Suppressor macrophage treated with lipopolysaccharide for 1 hour (primary cell): ENCODE measurements around the gene ETV6.

Experiments used
- DNase-seq, 3 donors: peaks; one replicate each; pipeline ENCODE4 v3.0.0-alpha.2; 2020 to 2022

Gene ETV6

DNA sequence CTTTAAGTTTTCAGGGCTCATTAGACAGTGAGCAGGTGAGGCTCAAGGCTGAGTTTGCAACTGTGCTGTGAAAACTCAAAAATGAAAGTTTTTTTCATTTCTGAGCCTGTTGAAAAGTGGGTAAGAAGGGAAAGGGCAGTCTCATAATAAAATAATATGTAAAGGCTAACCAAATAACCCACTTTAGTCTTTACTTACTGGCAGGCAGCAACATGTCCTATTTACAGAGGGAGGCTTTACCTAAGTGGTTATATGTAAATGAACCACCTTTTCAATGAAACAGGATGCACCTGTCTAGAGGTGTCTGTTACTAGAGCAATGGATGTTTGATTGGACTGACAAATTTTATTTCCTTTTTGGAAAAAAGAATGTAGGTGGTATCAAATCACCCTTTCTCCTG is 158.0 kb downstream of the ETV6 start:
- DNase-seq, result no peak

DNA sequence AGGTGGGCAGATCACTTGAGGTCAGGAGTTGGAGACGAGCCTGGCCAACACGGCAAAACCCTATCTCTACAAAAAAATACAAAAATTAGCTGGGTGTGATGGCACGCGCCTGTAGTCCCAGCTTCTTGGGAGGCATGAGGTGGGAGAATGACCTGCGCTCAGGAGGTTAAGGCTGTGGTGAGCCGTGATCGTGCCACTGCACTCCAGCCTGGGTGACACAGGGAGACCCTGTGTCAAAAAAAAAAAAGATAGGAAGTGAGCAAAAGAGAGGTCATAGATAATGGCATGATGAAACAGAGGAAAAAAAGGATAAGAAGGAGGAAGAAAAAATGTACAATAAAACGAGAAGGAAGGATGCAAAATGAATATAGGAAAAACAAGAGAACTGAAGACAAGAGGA is 159.5 kb downstream of the ETV6 start:
- no peak for DNase-seq

DNA sequence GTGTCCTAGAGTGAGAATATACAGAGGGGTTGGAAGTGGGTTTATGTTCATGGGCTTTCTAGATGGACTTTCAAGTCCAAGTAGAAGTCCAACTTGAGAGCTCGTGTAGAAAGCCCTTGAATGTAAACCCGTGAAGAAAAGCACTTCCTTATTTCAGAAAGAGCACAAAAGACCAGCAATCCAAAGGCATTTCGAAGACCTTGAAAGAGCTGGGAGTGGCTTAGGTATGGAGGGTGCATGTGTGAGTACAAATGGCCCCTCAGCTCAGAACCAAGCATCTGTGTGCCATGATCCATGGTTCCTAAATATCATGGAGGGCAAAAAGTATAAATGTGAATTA is 160.7 kb downstream of the ETV6 start:
- peak; percentile 46 to 68 (median 62) for DNase-seq

DNA sequence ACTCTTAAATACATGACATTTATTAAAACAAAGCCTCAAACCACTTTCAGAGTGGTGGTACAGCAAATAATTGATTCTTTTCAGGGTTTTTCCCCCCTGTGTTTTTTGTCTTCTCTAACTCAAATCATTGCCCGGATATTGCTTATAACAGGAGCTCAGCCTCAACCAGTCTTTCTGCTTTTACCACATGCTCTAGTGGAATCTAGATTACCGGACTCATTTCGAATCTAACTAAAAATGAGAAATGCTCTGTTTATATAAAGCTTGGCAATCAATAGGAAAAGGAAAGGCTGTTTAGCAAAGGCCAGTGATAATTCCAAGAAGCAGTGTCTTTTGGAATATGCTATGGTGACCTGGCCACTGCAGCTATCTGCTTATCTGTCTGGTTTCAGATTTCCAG is 161.5 kb downstream of the ETV6 start:
- DNase-seq, result no peak

DNA sequence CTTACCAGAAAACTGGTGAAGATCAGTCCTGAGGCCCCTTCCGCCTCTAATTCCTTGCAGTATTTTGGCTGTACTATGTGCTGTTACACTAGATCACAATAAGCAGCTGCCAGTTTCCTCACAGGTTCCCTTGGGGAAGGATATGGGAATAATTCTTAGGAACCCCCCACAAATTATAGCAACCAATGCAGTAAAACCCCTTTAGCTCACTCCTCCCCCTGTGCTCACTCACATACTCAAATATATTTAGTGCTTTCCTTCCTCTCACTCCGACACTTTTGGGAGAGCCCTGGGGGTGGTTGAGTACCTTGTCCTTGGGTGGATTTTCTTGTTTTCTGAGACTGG is 162.7 kb downstream of the ETV6 start:
- DNase-seq, result no peak

DNA sequence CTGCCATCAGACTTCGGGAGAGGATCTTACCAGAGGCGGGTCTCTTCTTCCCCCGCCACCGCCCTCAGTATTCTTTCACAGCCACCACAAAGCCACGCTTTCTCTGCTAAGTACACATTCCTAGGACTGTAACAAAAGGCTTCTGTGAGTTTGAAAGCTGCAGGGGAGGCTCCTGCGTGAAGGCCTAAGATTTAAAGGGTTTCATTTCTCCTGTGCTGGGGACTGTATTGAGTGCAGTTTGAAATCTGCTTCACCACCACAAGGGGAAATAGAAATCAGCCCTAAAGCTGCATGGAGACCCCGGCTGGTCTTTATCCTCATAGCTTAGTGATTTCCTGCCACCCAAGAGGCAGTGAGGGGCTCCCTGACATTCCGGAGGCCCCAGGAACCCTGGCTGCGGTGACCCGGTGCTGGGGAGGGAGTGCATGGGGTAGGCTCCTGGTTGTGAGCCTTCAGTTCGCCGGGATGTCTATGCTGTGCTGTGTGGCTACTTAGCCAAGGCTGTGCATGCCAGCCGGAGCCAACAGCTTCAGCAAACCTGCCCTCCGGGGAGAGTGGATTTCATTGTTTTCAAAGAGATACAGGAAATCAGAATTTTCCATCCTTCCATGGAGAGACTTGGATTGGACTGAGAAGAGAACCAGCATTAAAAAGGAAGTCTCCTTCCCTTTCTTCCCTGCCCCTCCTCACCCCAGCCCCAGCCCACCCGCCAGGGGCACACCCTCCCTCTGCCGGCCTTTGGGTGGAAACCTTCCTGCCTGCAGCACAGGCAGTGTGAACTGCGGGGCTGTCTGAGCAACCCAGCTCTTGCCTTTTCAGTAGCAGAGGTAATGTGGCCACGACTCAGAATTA is 163.3 kb downstream of the ETV6 start:
- peak; percentile 38 to 41 (median 40) for DNase-seq

DNA sequence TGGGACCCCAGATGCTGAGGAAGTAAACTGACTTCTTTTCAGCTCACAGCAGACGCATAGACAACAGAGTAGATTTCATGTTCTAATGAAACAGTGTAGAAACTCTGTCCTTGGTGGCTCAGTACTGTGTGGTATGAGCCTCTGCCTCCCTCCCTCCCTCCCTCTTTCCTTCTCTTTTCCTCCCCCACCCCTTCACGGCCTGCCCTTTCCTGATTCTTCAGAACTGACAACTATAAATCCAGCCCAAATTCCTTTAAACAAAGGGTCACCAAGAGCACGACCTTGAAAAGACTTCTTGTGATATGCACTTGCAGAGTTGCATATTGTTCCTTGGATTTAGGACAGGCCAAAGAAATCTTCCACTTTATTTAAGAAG is 164.0 kb downstream of the ETV6 start:
- DNase-seq, result no peak

DNA sequence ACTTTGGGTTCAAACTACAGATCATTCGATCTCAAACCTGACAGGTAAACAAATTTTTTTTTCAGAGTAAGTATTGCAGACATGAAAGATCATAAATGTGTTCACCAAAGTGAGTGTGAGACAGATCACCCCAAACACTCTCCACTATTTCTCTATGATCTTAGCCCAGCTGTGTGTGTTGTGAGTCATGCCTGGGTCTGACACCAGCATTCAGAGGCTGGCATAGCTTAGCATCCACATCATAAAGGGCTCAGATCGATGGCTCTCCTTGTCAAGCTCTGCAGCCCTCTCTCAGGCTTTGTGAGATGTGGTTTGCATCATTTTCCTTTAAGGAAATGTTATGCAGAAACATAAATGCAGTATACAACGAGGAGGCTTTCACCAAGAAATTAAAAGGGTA is 164.9 kb downstream of the ETV6 start:
- peak; percentile 46 to 71 (median 63) for DNase-seq

DNA sequence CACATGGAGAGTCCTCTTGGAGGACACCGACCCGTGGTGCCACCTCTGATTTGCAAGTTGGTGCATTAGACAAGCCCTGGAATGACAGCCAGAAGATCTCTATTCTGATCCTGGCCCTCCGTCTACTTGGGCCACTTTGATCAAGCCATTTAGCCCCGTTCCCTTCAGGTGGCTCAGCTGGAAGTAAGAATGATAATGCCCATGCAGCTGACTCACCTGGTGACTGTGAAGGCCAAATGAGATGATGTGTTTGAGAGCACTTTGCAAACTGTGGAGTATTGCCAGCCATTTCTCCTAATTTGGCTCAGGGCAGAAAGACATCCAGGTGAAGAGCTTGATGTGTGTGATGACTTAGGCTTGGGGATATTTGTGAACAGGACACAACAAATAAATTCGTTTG is 165.9 kb downstream of the ETV6 start:
- DNase-seq, result no peak

DNA sequence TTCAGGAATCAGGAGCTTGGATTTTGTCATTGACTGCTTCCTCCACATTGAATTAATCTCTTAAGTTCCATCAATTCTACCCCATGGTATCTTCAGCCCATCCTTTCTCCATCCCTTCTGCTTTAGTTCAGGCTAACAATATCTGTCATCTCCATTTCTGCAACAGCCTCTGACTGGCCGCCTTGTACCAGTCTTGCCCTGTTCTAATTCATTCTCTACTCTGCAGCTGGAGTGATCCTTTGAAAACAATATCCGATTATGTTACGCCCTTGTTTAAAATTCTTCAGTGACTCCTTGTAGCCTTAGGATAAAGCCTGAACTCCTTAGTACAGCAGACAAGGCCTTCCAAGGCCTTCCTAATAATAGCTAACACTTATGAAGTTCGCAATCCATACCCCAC is 170.2 kb downstream of the ETV6 start:
- DNase-seq, result no peak

DNA sequence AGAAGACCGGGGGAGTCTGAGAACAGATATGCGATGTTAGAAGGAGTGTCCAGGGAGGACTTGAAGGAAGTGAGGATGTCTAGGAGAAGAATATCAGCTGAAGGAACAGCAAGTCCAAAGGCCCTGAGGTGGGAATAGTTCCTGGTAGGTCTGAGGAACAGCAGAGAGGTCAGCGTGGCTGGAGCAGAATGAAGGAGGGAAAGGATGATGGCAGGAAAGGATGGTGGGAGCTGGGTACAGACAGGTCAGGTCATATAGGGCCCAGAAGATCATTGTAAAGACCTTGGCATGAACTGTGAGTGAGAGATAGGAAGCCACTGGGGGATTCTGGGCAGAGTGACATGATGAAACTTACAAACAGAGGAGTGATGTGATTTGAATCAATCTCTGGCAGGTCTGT is 171.0 kb downstream of the ETV6 start:
- no peak for DNase-seq

DNA sequence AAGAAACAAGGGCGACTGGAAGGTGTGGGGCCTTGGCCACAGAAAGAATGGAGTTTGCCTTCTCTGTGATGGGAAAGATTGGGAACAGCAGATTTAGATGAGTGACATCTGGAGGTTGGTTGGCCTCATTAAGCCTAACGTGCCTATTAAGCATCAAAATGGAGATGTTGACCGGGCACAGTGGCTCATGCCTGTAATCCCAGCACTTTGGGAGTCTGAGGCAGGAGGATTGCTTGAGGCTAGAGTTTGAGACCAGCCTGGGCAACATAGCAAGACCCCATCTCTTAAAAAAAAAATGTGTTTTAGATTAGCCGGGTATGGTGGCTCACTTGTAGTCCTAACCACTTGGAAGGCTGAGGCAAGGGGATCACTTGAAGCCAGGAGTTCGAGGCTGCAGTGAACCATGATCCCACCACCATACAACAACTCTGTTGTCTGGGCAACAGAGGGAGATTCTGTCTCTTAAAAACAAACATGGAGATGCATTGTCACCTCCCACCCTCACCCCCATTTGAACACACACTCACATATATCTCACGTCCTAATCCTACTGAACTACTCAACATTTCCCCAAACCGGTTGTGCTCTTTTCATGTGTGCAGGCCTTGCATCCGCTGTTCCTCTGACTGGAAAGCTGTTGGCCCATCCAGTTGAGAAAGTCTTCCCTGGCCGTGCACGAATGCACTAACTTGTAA is 172.1 kb downstream of the ETV6 start:
- DNase-seq, result no peak

DNA sequence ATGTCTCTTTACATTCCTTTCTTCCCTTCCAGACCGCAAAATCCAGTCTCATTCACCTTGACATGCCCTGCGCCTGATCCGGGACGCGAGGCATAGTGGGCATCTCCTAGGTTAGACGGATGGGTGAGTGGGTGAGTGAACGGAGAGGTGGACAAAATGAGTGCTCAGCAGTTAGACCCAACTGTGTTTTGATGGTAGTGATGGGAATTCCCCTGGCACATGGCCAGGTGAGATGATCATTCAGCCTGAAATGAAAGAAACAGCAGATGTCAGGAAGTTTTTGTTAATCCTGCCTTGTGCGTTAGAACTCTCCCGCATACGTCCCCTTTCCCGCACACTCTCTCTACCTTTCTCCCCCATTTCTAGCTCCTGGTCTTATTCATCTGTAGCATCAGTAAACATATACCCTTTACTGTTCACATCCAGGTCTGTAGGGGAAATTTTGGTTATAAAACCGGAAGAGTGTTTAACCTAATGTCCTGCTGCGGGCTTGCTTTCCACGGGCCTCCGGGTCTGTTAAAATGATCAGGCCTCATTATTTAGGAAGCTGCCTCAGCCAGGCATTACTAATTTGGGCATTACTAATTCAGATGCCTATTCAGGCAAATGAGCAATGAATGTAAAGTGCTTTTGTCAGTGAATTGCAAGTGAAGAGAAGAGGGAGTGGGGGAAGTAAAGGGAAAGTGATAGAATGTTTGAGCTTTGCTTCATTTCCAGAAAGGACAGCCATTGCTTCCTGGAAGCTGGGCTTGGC is 172.8 kb downstream of the ETV6 start:
- DNase-seq, result peak; percentile 75 to 96 (median 79)

DNA sequence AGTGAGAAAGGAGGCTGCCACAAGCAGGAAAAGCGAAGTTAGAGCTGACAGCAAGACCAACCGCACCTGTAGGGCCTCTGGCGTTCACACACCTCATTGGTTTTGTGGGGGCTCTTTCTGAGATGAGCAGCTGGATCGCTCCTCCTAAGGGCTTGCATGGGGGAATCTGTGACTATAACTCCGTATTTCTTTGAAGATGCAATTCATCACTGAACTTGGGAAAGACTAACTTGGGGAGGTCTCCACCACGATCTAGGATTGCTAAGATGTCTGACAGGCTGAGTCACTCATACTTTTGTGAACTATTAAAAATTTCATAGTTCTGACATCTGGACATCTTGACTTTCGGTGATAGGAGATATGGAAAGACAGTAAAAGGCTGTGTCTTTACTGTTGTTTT is 173.6 kb downstream of the ETV6 start:
- peak in 1 of 3 donors; percentile 50 for DNase-seq

DNA sequence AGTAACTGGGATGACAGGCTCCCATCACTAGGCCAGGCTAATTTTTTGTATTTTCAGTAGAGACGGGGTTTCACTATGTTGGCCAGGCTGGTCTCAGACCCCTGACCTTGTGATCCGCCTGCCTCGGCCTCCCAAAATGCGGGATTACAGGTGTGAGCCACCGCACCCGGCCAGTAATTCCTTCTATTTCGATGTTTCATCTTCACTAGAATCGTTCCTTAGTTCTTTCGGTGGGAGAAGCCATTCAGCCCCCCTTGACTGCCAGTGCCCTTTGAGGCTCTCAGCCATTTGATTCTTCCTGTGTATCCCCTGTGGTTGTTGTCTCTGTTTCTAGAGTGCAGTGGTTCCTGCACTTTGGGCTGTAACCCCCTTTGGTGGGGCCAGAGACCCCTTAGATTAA is 174.1 kb downstream of the ETV6 start:
- no peak for DNase-seq

DNA sequence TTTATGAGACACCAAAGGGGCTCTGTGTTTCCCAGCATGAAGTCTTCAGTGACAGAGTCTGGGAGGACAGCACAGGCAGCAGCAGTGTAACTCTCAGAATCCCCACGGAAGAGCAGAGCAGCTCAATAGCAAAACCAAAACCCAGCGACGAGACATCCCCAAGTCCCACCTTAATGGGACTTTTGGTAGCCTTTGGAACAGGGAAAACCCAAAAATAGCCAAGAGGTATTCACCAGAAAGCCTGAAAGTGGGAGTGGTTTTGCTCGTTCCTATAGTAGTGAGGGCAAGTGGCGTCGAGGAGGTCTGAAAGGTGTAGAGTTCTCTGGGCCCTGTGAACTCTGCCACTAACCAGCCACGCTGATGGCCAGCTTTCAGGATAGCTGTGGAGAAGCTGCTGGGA is 174.6 kb downstream of the ETV6 start:
- peak in 1 of 3 donors; percentile 37 for DNase-seq

DNA sequence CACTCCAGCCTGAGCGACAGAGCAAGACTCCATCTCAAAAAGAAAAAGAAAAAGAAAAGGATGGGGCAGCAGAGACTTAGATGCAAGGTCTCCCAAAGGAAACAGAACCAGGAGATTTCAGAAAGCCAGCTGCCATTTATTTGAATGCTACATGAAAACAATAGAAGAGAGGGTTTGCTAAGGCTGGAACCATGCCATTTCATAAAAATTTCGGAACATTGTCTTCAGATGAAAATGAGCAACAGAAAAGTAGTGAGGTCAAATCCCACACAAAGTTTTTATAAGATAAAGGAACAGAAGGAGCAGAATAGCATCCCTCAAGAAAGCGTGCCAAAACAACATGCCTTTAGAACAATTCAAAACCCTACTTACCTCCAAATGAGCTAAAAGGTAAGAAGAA is 175.3 kb downstream of the ETV6 start:
- DNase-seq, result no peak

DNA sequence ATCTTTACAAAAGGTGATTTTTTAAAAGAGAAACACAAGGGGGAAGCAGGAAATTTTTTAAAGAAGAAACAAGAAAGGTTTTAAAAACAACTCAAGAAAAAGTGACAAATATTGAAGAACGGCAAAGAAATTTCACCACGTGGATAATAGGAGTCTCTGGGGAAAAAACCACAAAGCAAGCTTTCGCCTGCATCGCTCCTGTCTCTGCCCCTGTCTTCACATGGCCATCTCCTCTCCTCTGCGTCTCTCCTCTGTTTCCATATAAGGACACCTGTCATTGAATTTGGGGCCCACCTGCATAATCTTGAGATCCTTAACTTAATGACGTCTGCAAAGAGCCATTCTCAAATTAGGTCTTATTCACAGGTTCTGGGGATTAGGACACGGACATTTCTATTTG is 175.8 kb downstream of the ETV6 start:
- no peak for DNase-seq

DNA sequence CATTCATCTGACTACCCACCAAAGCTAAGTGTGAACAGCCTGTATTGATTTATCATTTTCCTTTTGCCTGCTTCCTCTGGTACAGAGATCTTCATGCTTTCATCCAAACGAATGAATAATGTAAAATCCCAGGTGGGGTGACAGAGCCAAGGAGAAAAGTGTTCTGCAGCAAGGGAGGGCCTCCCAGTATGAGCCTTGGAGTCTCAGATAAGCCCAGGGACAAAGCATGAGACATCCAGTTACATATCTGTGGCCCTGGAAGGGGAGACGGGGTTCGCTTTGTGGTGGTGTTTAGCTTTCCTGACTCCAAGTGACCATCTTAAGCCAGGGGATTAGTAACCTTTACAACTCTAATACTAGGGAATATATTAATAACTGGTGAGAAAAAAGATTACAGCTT is 177.1 kb downstream of the ETV6 start:
- DNase-seq, result no peak

DNA sequence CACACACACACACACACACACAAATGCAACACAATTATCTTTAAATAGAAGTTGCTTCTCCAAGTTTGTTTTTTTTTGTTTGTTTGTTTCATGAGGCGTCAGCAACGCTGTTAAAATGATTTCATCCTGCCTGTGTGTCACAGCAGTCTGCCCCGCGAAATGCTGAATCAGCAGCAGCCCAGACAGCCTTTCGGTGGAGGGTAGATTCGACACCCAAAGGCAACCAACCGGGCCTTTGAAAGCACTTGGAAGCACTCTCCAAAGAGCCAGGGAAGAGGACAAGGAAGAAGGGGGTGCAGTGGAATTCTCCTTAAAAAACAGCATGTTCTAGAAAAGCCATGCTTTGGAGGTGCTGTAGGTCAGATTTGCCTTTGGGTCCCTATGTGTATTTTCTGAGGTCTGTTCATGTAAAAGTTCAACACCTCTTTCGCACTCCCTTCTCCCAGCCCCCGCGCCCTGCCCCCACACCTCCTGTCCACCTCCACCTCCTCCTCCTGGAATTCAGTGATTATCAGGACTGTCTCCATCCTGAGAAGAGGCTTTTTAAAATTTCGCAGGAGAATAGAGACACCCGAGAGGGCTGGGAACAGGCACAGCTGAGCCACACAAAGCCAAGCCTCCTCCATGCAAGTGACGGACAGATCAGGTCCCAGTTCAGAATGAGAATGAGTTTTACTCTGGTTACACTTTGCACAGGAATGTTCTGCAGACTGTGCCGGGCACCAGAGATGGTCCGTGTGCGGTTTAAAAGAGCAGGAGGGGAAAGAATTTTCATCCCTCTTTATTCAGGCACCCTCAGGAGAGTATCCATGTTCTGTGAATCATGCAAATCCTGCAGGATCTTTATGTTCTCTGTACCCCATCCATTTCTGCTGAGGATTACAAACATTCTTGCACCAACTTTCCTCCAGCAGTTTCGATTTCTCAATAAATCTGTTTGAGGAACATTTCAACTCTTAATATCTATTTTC is 177.9 kb downstream of the ETV6 start:
- peak; percentile 78 to 88 (median 82) for DNase-seq

DNA sequence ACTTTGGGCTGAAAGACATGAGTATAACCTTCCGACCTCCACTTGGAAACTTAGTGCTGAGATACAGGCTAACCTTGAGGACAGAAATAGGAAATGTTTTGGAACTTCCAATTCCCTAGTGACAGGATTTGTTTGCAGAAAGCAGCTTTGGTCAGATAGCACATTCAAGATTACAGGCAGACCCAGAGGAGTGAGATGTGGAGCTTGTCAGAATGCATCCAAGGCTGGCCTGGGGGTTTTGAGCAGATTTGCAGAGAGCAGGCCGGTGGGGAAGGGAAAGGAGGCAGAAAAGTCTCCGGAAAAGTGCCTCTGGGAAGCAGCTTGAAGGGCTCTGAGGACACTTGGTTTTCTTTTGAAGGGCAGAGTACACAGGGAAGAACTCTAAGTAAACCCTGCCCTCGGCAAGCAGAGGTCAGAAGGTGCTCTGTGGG is 180.3 kb downstream of the ETV6 start:
- no peak for DNase-seq

DNA sequence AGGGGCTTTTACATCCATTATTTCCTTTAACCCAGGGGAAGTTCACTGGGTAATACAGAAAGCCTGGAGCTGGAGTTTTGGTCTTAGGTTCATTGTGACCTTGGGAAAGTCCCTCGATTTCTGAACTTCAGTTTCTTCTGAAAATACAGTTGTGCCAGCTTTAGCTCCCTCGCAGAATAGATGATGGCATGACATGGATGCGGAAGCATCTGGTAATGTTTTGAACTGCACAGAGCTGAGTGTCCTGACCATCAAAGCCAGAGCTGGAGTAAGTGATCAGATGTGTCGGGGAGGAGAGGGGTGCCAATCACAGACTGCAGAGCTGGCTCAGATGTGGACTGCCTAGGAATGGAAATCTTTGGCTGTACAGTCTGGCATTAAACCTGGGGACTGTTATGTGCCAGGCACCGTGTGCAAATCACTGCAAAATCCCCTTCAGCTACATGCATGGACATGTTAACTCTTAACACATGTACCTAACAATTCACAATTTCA is 180.9 kb downstream of the ETV6 start:
- DNase-seq, result peak; percentile 80 to 94 (median 82)

DNA sequence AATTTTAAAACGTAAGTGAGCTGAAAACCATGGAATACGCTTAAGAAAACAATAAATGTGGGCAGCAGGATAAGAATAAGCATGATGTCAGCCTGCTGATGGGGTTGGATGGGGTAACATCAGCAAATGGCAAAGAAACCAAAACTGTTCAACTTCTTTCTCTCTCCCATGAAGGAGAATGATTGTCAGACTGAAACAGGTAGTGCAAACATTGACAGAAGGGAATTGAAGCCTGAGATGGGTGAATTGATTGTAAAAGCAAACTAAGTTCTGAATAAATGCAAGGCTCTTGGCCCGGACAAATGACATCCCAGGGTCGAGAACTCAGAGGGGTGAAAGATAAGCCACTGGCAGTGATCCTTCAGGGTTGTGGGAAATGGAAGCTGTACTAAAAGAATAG is 182.6 kb downstream of the ETV6 start:
- peak; percentile 53 to 69 (median 56) for DNase-seq
